ENCODE results near the gene GPER1. TPM values are rescaled to one million over a fixed set of nuclear protein-coding genes. Genes with fewer than 3 reads are reported as not detected.

GPER1 gene
- total and polyA plus RNA-seq, 2 donors (not counting 3 experiments of a cell fraction or from before 2014, with no cell fraction given), result 0.77 to 2.3 TPM

GRCh38 chr7:1130021-1130990 is 42.4 kb downstream of the GPER1 start:
- Histone ChIP-seq H3K27me3 (ENCODE audit: control insufficient read depth in 2 of 2, insufficient read depth in 2 of 2, low read length in 2 of 2) (no peaks in the 10 kb centered on the region), H3K27ac (ENCODE audit: insufficient read depth, low read depth, low read length) (no peak overlapping the region), H3K9me1 (replicated peaks; ENCODE audit: control insufficient read depth, extremely low read depth, insufficient read depth, low read length) (no peaks in the 10 kb centered on the region), H3K79me2 (ENCODE audit: control insufficient read depth, insufficient read depth, low read length) (peaks cover 3% of the 10 kb centered on the region), H2AFZ (ENCODE audit: low read depth, low read length) (no peak overlapping the region), H3K9ac (replicated peaks; ENCODE audit: extremely low read depth, insufficient read depth, low read length) (no peak overlapping the region), H4K20me1 (replicated peaks; ENCODE audit: control insufficient read depth, extremely low read depth, insufficient read depth, low read length) (no peaks in the 10 kb centered on the region), H3K4me2 (ENCODE audit: insufficient read depth, low read length) (no peak overlapping the region), H3K4me1 (ENCODE audit: control insufficient read depth, extremely low read depth, insufficient read depth, low read length) (no peaks in the 10 kb centered on the region), H3K4me3 (replicated peaks in 1 of 3; ENCODE audit: insufficient read depth in 1 of 3, low read depth in 1 of 3, low read length in 3 of 3) (no peak overlapping the region), H3K9me3 (replicated peaks; ENCODE audit: control insufficient read depth, insufficient read depth, low read length) (no peaks in the 10 kb centered on the region), H3K36me3 (ENCODE audit: control insufficient read depth in 2 of 2, extremely low read depth in 1 of 2, insufficient read depth in 2 of 2, low read length in 2 of 2) (peaks cover 0 to 3% of the 10 kb centered on the region in 2 experiments)
- ChIA-PET CTCF (interaction anchor here (1.0 kb wide), 1 partner anchor 137 kb away, joined by 3 read pairs; no protein-coding TSS in a partner anchor), POLR2A (no interaction called here)
- dilution Hi-C loops (cut with MboI; ENCODE audit: extremely low pct_ligation_motif_present, low sequenced_read_pairs), result no loop called here
- no TSS peak for BruUV-seq (replicated peaks)
- FAIRE-seq, result no peak
- TF ChIP-seq GATA2 (IDR thresholded peaks at IDR 0.05; ENCODE audit: insufficient read depth, insufficient read length, low read depth, low read length) (no peak), CTCF (IDR thresholded peaks at IDR 0.05; ENCODE audit: extremely low read depth in 1 of 2, insufficient read depth in 1 of 2, low read depth in 1 of 2, low read length in 2 of 2) (no peak), POLR2AphosphoS5 (IDR thresholded peaks at IDR 0.05; ENCODE audit: insufficient read depth, low read depth, low read length) (no peak), POLR2A (IDR thresholded peaks at IDR 0.05; ENCODE audit: low read depth, low read length) (no peak)
- intact Hi-C loops (cut with micrococcal nuclease), result no loop called here
- DNase-seq (ENCODE audit: low read depth, low spot score), result no peak
